ENCODE measurements around the gene SOAT2. TPM values are rescaled to one million over a fixed set of nuclear protein-coding genes. Genes with fewer than 3 reads are reported as not detected.

SOAT2 gene
- total RNA-seq, 1 experiment from 2014 or later, result not detected

- Histone ChIP-seq H3K4me1 (ENCODE audit: insufficient read depth, low read length, poor library complexity, severe bottlenecking) (peaks cover 25% of the 10 kb centered on the region), H3K27ac (ENCODE audit: low read depth, low read length, poor library complexity, severe bottlenecking) (no peak overlapping the region), H3K9me3 (ENCODE audit: low read depth, low read length, poor library complexity, severe bottlenecking) (no peaks in the 10 kb centered on the region), H3K27me3 (replicated peaks; ENCODE audit: insufficient read depth, low read depth, low read length, poor library complexity) (no peaks in the 10 kb centered on the region), H3K36me3 (ENCODE audit: insufficient read depth, low read length, poor library complexity, severe bottlenecking) (no peaks in the 10 kb centered on the region), H3K4me3 (ENCODE audit: low read depth, low read length, poor library complexity, severe bottlenecking) (no peak overlapping the region)
- DNase-seq (ENCODE audit: low spot score), result no peak
- BruUV-seq (replicated peaks), result no TSS peak
- TF ChIP-seq EZH2 (IDR thresholded peaks at IDR 0.05; ENCODE audit: borderline replicate concordance, low read depth, low read length, poor library complexity, severe bottlenecking) (no peak), CTCF (conservative IDR thresholded peaks at IDR 0.05; ENCODE audit: low read depth, low read length) (no peak)
- intact Hi-C loops (cut with micrococcal nuclease; ENCODE audit: unreplicated experiment), result no loop called here
- POLR2A ChIA-PET (ENCODE audit: low non-redundant PET), result no interaction called here
- CTCF ChIA-PET, result interaction anchor here (2.1 kb wide), 1 partner anchor 10 kb away, joined by 6 read pairs; no protein-coding TSS in a partner anchor
Measured at GRCh38 chr12:53055471-53056266, 47.6 kb upstream of the SOAT2 start.

- TF ChIP-seq EZH2 (IDR thresholded peaks at IDR 0.05; ENCODE audit: borderline replicate concordance, low read depth, low read length, poor library complexity, severe bottlenecking) (no peak), CTCF (conservative IDR thresholded peaks at IDR 0.05; ENCODE audit: low read depth, low read length) (no peak)
- no peak for DNase-seq (ENCODE audit: low spot score)
- Histone ChIP-seq H3K27ac (ENCODE audit: low read depth, low read length, poor library complexity, severe bottlenecking) (no peak overlapping the region), H3K27me3 (replicated peaks; ENCODE audit: insufficient read depth, low read depth, low read length, poor library complexity) (no peaks in the 10 kb centered on the region), H3K4me3 (ENCODE audit: low read depth, low read length, poor library complexity, severe bottlenecking) (no peak overlapping the region), H3K9me3 (ENCODE audit: low read depth, low read length, poor library complexity, severe bottlenecking) (no peaks in the 10 kb centered on the region), H3K36me3 (ENCODE audit: insufficient read depth, low read length, poor library complexity, severe bottlenecking) (no peaks in the 10 kb centered on the region), H3K4me1 (ENCODE audit: insufficient read depth, low read length, poor library complexity, severe bottlenecking) (peaks cover 25% of the 10 kb centered on the region)
- no TSS peak for BruUV-seq (replicated peaks)
- intact Hi-C loops (cut with micrococcal nuclease; ENCODE audit: unreplicated experiment), result no loop called here
- ChIA-PET POLR2A (ENCODE audit: low non-redundant PET) (no interaction called here), CTCF (interaction anchor here (2.1 kb wide), 1 partner anchor 10 kb away, joined by 6 read pairs; no protein-coding TSS in a partner anchor)
Measured at GRCh38 chr12:53056296-53056695, 47.0 kb upstream of the SOAT2 start.

- DNase-seq (ENCODE audit: low spot score), result no peak
- ChIA-PET CTCF (interaction anchor here (2.1 kb wide), 1 partner anchor 9 kb away, joined by 6 read pairs; no protein-coding TSS in a partner anchor), POLR2A (ENCODE audit: low non-redundant PET) (no interaction called here)
- H3K36me3 ChIP-seq (ENCODE audit: insufficient read depth, low read length, poor library complexity, severe bottlenecking), result no peaks in the 10 kb centered on the region
- intact Hi-C loops (cut with micrococcal nuclease; ENCODE audit: unreplicated experiment), result no loop called here
- no peaks in the 10 kb centered on the region for H3K9me3 ChIP-seq (ENCODE audit: low read depth, low read length, poor library complexity, severe bottlenecking)
- H3K4me3 ChIP-seq (ENCODE audit: low read depth, low read length, poor library complexity, severe bottlenecking), result no peak overlapping the region
- BruUV-seq (replicated peaks), result no TSS peak
- TF ChIP-seq CTCF (conservative IDR thresholded peaks at IDR 0.05; ENCODE audit: low read depth, low read length) (no peak), EZH2 (IDR thresholded peaks at IDR 0.05; ENCODE audit: borderline replicate concordance, low read depth, low read length, poor library complexity, severe bottlenecking) (no peak)
- H3K27ac ChIP-seq (ENCODE audit: low read depth, low read length, poor library complexity, severe bottlenecking), result no peak overlapping the region
- peaks cover 24% of the 10 kb centered on the region for H3K4me1 ChIP-seq (ENCODE audit: insufficient read depth, low read length, poor library complexity, severe bottlenecking)
- no peaks in the 10 kb centered on the region for H3K27me3 ChIP-seq (replicated peaks; ENCODE audit: insufficient read depth, low read depth, low read length, poor library complexity)
Measured at GRCh38 chr12:53056901-53057300, 46.4 kb upstream of the SOAT2 start.
